HEK293 (cell line): ENCODE data around the gene VEGFC.

Source experiments
- ATF2 ChIP-seq: fragments of 450-650 bp; formaldehyde crosslinking; IDR thresholded peaks from 2 replicates; pipeline ENCODE4 v1.5.1; 2016; ENCODE audit warnings: missing biosample characterization, missing genetic modification characterization, low read depth
- CTCF ChIP-seq: fragments of 450-650 bp; formaldehyde crosslinking; IDR thresholded peaks from 2 replicates; pipeline ENCODE4 v1.5.1; 2016; ENCODE audit warnings: missing biosample characterization, missing genetic modification characterization
- ELK4 ChIP-seq: IDR thresholded peaks from 2 replicates; pipeline ENCODE4 v1.6.1; 2011; ENCODE audit warnings: mild to moderate bottlenecking, low read depth, low read length, borderline replicate concordance
- SP7 ChIP-seq: fragments of 450-650 bp; formaldehyde crosslinking; IDR thresholded peaks from 2 replicates; pipeline ENCODE4 v1.5.1; 2016; ENCODE audit warnings: missing biosample characterization, missing genetic modification characterization
- YY1 ChIP-seq: fragments of 450-650 bp; formaldehyde crosslinking; IDR thresholded peaks from 2 replicates; pipeline ENCODE4 v1.5.1; 2018; ENCODE audit warnings: missing biosample characterization, missing genetic modification characterization
- ZBTB11 ChIP-seq: fragments of 450-650 bp; formaldehyde crosslinking; conservative IDR thresholded peaks from 2 replicates; pipeline ENCODE4 v1.5.1; 2016; ENCODE audit warnings: low read depth, missing biosample characterization, missing genetic modification characterization
- ZFP37 ChIP-seq: fragments of 450-650 bp; formaldehyde crosslinking; IDR thresholded peaks from 2 replicates; pipeline ENCODE4 v1.5.1; 2016; ENCODE audit warnings: missing biosample characterization, missing genetic modification characterization
- ZNF23 ChIP-seq: fragments of 450-650 bp; formaldehyde crosslinking; IDR thresholded peaks from 2 replicates; pipeline ENCODE4 v1.5.1; 2016; ENCODE audit warnings: missing biosample characterization, missing genetic modification characterization, borderline replicate concordance
- ZNF324 ChIP-seq: fragments of 450-650 bp; formaldehyde crosslinking; IDR thresholded peaks from 2 replicates; pipeline ENCODE4 v1.5.1; 2016; ENCODE audit warnings: missing biosample characterization, missing genetic modification characterization
- ZNF362 ChIP-seq: fragments of 450-650 bp; formaldehyde crosslinking; IDR thresholded peaks from 2 replicates; pipeline ENCODE4 v1.5.1; 2016; ENCODE audit warnings: missing biosample characterization, missing genetic modification characterization
- ZNF394 ChIP-seq: fragments of 450-650 bp; formaldehyde crosslinking; IDR thresholded peaks from 2 replicates; pipeline ENCODE4 v1.5.1; 2016; ENCODE audit warnings: missing biosample characterization, missing genetic modification characterization, mild to moderate bottlenecking, moderate library complexity, borderline replicate concordance
- ZNF549 ChIP-seq: fragments of 450-650 bp; IDR thresholded peaks from 2 replicates; pipeline ENCODE4 v1.5.1; 2018; ENCODE audit warnings: missing biosample characterization, missing genetic modification characterization, mild to moderate bottlenecking, inconsistent platforms, moderate library complexity
- ZNF639 ChIP-seq: fragments of 450-650 bp; formaldehyde crosslinking; IDR thresholded peaks from 2 replicates; pipeline ENCODE4 v1.5.1; 2016; ENCODE audit warnings: missing biosample characterization, missing genetic modification characterization

GRCh38 chr4:176741253-176741652 lies 51.5 kb downstream of the VEGFC start:
- TF ChIP-seq CTCF (tag by site-specific recombination) (no peak), ZNF362 (tag by site-specific recombination) (no peak), ZNF324 (no peak), ATF2 (no peak), ZNF23 (no peak), ELK4 (no peak), ZNF394 (no peak), ZNF639 (tag by site-specific recombination) (no peak), SP7 (tag by site-specific recombination) (no peak), ZFP37 (tag by site-specific recombination) (no peak), ZBTB11 (tag by site-specific recombination) (no peak), YY1 (tag by site-specific recombination) (no peak), ZNF549 (tag by site-specific recombination) (no peak)
